ENCODE measurements around the gene TSPAN19.

- TF ChIP-seq POLR2A (IDR thresholded peaks at IDR 0.05; ENCODE audit: low read depth, low read length): no peak
- TF ChIP-seq POLR2AphosphoS5 (IDR thresholded peaks at IDR 0.05; ENCODE audit: low read depth, low read length): no peak
Measured at GRCh38 chr12:84976133-84976532, 59.9 kb downstream of the TSPAN19 start.

Data from GM12892 (cell line).